Gastroesophageal sphincter (tissue), 4 donors: Measurements from ENCODE around the gene AFMID. TPM values are rescaled to one million over a fixed set of nuclear protein-coding genes. Genes with fewer than 3 reads are reported as not detected.

Source experiments
- ATAC-seq: fragments of 150-250 bp; one replicate; pipeline ENCODE4 v1.9.1; 2016; ENCODE audit warnings: mild to moderate bottlenecking, moderate library complexity
- H3K27ac ChIP-seq, 4 donors: fragments of 200-600 bp; sonication (generic) in 3 of 4; 1 replicate in 3 of 4; 2 replicates in 1 of 4; pipeline ENCODE4 v1.5.1; 2016 to 2019
- H3K27me3 ChIP-seq: fragments of 200-600 bp; sonication (generic); one replicate; pipeline ENCODE4 v1.5.1; 2019
- H3K36me3 ChIP-seq, 2 donors: fragments of 200-600 bp; sonication (generic); one replicate each; pipeline ENCODE4 v1.5.1; 2019; ENCODE audit warnings: control low read depth in 1 of 2
- H3K4me1 ChIP-seq, 3 donors: fragments of 200-600 bp; sonication (generic); 1 replicate in 2 of 3; 2 replicates in 1 of 3; pipeline ENCODE4 v1.5.1; 2016 to 2019; ENCODE audit warnings: control low read depth in 2 of 3
- H3K4me3 ChIP-seq, 2 donors: fragments of 200-600 bp; sonication (generic); one replicate each; pipeline ENCODE4 v1.5.1; 2019; ENCODE audit warnings: mild to moderate bottlenecking in 1 of 2, moderate library complexity in 1 of 2
- H3K9me3 ChIP-seq, 3 donors: fragments of 200-600 bp; sonication (generic); one replicate each; pipeline ENCODE4 v1.5.1; 2017 to 2019; ENCODE audit warnings: control low read depth in 2 of 3
- EP300 ChIP-seq: sonication (generic); formaldehyde crosslinking; IDR thresholded peaks from one replicate; pipeline ENCODE4 v1.6.1; 2017; ENCODE audit warnings: antibody characterized with exemption, mild to moderate bottlenecking
- POLR2A ChIP-seq, 2 donors: fragments of 450-650 bp; IDR thresholded peaks; one replicate each; pipeline ENCODE4 v1.6.1; 2017; ENCODE audit warnings: antibody characterized with exemption in 2 of 2, mild to moderate bottlenecking in 2 of 2, moderate library complexity in 1 of 2
- POLR2AphosphoS5 ChIP-seq: sonication (generic); formaldehyde crosslinking; IDR thresholded peaks from one replicate; pipeline ENCODE4 v1.6.1; 2017; ENCODE audit warnings: antibody characterized with exemption
- WGBS, 2 donors: methylation state at CpG; one replicate each; pipeline ENCODE4 v1.1.5; 2018; ENCODE audit warnings: low coverage in 1 of 2; 5-methylcytosine and 5-hydroxymethylcytosine counted together
- total RNA-seq, 4 donors: library from RNA; depleted of rRNA; stranded (reverse); fragments of >200 nt; gene quantifications; one replicate each; pipeline ENCODE4 v1.1.0, GENCODE V29; 2016
- TF ChIP-seq, protein P1 (sequence below), 4 experiments: fragments of 200-600 bp in 2 of 4; fragments of 450-650 bp in 2 of 4; sonication (generic) in 1 of 4; IDR thresholded peaks; one replicate each; pipeline ENCODE4 v1.5.1; 2017 to 2019; ENCODE audit warnings: antibody characterized with exemption in 4 of 4, mild to moderate bottlenecking in 2 of 4, moderate library complexity in 2 of 4

Gene AFMID
- total RNA-seq, 4 donors from 2014 or later = 14.9 to 43.9 (median 31.6) TPM

DNA sequence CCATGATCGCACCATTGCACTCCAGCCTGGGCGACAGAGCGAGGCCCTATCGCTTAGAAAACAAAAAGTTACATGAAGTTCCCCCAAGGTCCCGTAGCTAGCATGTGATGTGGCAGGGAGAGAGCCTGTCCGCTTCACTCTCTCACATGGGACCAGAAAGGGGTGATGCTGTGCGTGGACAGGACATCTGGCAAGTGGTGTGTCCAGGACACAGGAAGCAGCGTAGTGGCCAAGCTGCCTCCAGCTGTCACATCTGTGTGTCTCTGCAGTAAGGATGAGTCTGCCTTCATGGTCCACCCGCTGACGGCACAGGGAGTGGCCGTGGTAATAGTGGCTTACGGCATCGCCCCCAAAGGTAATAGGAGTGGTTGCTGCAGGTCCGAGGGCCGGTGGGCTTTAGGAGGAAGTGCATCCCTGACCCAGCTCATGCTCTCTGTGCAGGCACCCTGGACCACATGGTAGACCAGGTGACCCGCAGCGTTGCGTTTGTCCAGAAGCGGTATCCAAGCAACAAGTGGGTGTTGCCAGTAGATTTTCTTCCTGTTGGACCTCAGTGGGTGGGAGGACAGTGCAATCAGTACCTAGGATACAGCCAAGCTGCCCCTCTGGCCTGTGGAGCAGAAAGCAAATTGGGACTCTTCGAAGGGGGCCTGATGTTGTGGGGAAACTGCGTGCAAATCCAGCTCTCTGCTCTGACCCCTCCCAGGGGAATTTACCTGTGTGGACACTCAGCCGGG lies 17.4 kb downstream of the AFMID start:
- H3K27ac ChIP-seq = no peak overlapping the region
- no peak for ATAC-seq
- TF ChIP-seq, protein P1, sequence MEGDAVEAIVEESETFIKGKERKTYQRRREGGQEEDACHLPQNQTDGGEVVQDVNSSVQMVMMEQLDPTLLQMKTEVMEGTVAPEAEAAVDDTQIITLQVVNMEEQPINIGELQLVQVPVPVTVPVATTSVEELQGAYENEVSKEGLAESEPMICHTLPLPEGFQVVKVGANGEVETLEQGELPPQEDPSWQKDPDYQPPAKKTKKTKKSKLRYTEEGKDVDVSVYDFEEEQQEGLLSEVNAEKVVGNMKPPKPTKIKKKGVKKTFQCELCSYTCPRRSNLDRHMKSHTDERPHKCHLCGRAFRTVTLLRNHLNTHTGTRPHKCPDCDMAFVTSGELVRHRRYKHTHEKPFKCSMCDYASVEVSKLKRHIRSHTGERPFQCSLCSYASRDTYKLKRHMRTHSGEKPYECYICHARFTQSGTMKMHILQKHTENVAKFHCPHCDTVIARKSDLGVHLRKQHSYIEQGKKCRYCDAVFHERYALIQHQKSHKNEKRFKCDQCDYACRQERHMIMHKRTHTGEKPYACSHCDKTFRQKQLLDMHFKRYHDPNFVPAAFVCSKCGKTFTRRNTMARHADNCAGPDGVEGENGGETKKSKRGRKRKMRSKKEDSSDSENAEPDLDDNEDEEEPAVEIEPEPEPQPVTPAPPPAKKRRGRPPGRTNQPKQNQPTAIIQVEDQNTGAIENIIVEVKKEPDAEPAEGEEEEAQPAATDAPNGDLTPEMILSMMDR (IDR thresholded peaks at IDR 0.05) = no peak
- TF ChIP-seq POLR2A (IDR thresholded peaks at IDR 0.05) = no peak
- TF ChIP-seq POLR2AphosphoS5 = no peak
- no peak for TF ChIP-seq EP300
- H3K4me3 ChIP-seq = no peak overlapping the region
- no peaks in the 10 kb centered on the region for H3K9me3 ChIP-seq
- H3K27me3 ChIP-seq = no peaks in the 10 kb centered on the region
- WGBS, 2 donors = 81% methylated on average over 9 of the region's 22 CpGs; no CpG with 5 or more reads in 1 of the 2 donors
- peaks cover 0 to 74% of the 10 kb centered on the region in 2 donors for H3K36me3 ChIP-seq
- no peaks in the 10 kb centered on the region for H3K4me1 ChIP-seq

- Histone ChIP-seq H3K27ac (no peak overlapping the region), H3K4me1 (no peaks in the 10 kb centered on the region), H3K27me3 (no peaks in the 10 kb centered on the region), H3K36me3 (peaks cover 0 to 69% of the 10 kb centered on the region in 2 donors), H3K9me3 (no peaks in the 10 kb centered on the region), H3K4me3 (no peak overlapping the region)
- 79 to 86% methylated on average over 2 to 9 of the region's 17 CpGs for WGBS, 2 donors
- no peak for TF ChIP-seq EP300
- TF ChIP-seq, protein P1 (IDR thresholded peaks at IDR 0.05) = no peak
- TF ChIP-seq POLR2AphosphoS5 = no peak
- no peak for TF ChIP-seq POLR2A (IDR thresholded peaks at IDR 0.05)
- no peak for ATAC-seq
Measured at GRCh38 chr17:78205124-78205775, 18.1 kb downstream of the AFMID start.

GRCh38 chr17:78206298-78206697 lies 19.1 kb downstream of the AFMID start:
- no peak overlapping the region for H3K4me3 ChIP-seq
- no peak overlapping the region for H3K27ac ChIP-seq
- no peaks in the 10 kb centered on the region for H3K9me3 ChIP-seq
- no peaks in the 10 kb centered on the region for H3K4me1 ChIP-seq
- no peaks in the 10 kb centered on the region for H3K27me3 ChIP-seq
- peaks cover 0 to 61% of the 10 kb centered on the region in 2 donors for H3K36me3 ChIP-seq
- TF ChIP-seq POLR2A (IDR thresholded peaks at IDR 0.05) = no peak
- no peak for ATAC-seq
- 66 to 83% methylated on average over 7 of the region's 7 CpGs for whole genome bisulfite sequencing, 2 donors

DNA sequence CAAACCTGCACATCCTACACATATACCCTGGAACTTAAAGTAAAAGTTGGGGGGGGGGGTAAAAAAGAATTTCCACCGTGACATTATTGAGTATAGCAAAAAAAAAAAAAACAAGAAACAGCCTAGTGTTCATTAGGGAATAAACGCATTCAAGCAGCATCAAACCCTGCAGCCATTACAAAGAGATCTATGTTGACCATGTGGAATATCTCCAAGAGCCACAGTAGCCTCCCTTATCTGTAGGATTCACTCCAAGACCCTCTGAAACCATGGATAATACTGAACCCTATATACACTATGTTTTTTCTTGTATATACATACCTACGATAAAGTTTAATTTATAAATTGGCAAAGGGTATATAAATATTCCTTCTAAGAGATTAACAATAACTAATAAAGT lies 21.3 kb downstream of the AFMID start:
- WGBS, 2 donors = 51 to 57% methylated on average over 3 of the region's 3 CpGs
- no peak overlapping the region for H3K27ac ChIP-seq
- H3K36me3 ChIP-seq = peaks cover 0 to 42% of the 10 kb centered on the region in 2 donors
- H3K4me1 ChIP-seq = no peaks in the 10 kb centered on the region
- H3K4me3 ChIP-seq = no peak overlapping the region
- no peaks in the 10 kb centered on the region for H3K9me3 ChIP-seq
- TF ChIP-seq EP300 (no peak), POLR2AphosphoS5 (no peak), POLR2A (IDR thresholded peaks at IDR 0.05) (no peak)
- TF ChIP-seq, protein P1 (IDR thresholded peaks at IDR 0.05) = no peak
- H3K27me3 ChIP-seq = no peaks in the 10 kb centered on the region
- no peak for ATAC-seq

DNA sequence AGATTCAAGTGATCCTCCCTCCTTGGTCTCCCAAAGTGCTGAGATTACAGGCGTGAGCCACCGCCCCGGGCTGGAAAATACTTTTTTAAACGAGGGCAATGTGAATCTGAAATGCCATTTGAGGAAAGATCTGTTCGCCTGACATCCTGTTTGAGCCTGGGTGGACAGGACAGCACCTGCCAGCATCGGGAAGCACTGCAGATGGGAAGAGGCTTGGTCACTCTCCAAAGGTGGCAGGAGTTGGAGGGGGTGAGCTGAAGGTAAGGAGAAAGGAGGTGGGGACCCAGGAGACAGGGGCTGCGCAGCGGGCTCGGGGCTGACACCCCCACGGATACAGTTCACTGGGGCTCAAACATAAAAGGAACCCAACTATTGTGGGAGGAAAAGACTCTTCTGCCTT lies 22.9 kb downstream of the AFMID start:
- no peak overlapping the region for H3K4me3 ChIP-seq
- ATAC-seq = no peak
- no peaks in the 10 kb centered on the region for H3K9me3 ChIP-seq
- TF ChIP-seq POLR2A (IDR thresholded peaks at IDR 0.05) = no peak
- TF ChIP-seq, protein P1 (IDR thresholded peaks at IDR 0.05) = no peak
- TF ChIP-seq EP300 = no peak
- no peak for TF ChIP-seq POLR2AphosphoS5
- H3K4me1 ChIP-seq = peaks cover 0 to 11% (median 0%) of the 10 kb centered on the region in 3 donors
- H3K27ac ChIP-seq = no peak overlapping the region
- no peaks in the 10 kb centered on the region for H3K27me3 ChIP-seq
- 81 to 90% methylated on average over 4 to 8 of the region's 10 CpGs for WGBS, 2 donors
- H3K36me3 ChIP-seq = peaks cover 0 to 26% of the 10 kb centered on the region in 2 donors
